Measurements from ENCODE around the gene YIF1A. TPM values are rescaled to one million over a fixed set of nuclear protein-coding genes. Genes with fewer than 3 reads are reported as not detected.
"Not testable (repeated sequence)": the region's sequence is repeated elsewhere in the genome, so short reads cannot be mapped to it uniquely, and the experiment has no call there.

YIF1A gene
- total RNA-seq, 1 experiment from 2014 or later = 81.8 TPM

- peak; percentile 95 for TF ChIP-seq CTCF (conservative IDR thresholded peaks at IDR 0.05)
- TF ChIP-seq EZH2 (IDR thresholded peaks at IDR 0.05; ENCODE audit: low read depth) = no peak
- POLR2A ChIA-PET (ENCODE audit: unreplicated experiment) = interaction anchor here (0.5 to 1.6 kb wide), 14 partner anchors 12 to 783 kb away, joined by 3 to 46 read pairs (median 6); partner anchors contain the start of genes PACS1, RBM4B, RIN1 and SLC29A2
- CTCF ChIA-PET = interaction anchor here (0.5 to 2.9 kb wide), 19 partner anchors 15 to 1189 kb away, joined by 3 to 30 read pairs (median 4); partner anchors contain the start of genes BRMS1, MRPL11, RBM4B and RIN1
- Histone ChIP-seq H3K9me2 (ENCODE audit: insufficient read depth) (no peaks in the 10 kb centered on the region), H3K36me3 (ENCODE audit: low read depth) (no peaks in the 10 kb centered on the region), H3K27ac (peak overlapping the region; percentile 45; the same call in 1 of the 2 replicates), H3K9me3 (ENCODE audit: insufficient read depth, low read depth) (no peaks in the 10 kb centered on the region), H4K20me1 (ENCODE audit: insufficient read depth) (no peaks in the 10 kb centered on the region), H2AFZ (peak overlapping the region; percentile 92), H3K4me3 (peak overlapping the region; percentile 66), H3K4me2 (peak overlapping the region; percentile 75), H3K79me2 (ENCODE audit: low read depth) (no peaks in the 10 kb centered on the region), H3K4me1 (replicated peaks; ENCODE audit: insufficient read depth) (peaks cover 6% of the 10 kb centered on the region), H3F3A (ENCODE audit: insufficient read depth, low read depth) (peaks cover 10% of the 10 kb centered on the region; the same call in 1 of the 2 replicates), H3K27me3 (ENCODE audit: insufficient read depth, low read depth) (peaks cover 18% of the 10 kb centered on the region)
- DNase-seq = peak; percentile 88 to 89
- no TSS peak for BruUV-seq (replicated peaks)
- intact Hi-C loops (cut with micrococcal nuclease; ENCODE audit: unreplicated experiment) = loop anchor here (1.0 to 5.0 kb wide), 5 partner anchors 16 to 119 kb away; partner anchors contain the start of genes RIN1 and SLC29A2
Observed at GRCh38 chr11:66311965-66312548, 23.1 kb upstream of the YIF1A start.

- H3K27ac ChIP-seq = peak overlapping the region; percentile 45; the same call in 1 of the 2 replicates
- no peaks in the 10 kb centered on the region for H4K20me1 ChIP-seq (ENCODE audit: insufficient read depth)
- intact Hi-C loops (cut with micrococcal nuclease; ENCODE audit: unreplicated experiment) = loop anchor here (2.0 to 5.0 kb wide), 2 partner anchors 61 to 119 kb away; partner anchors contain the start of gene SLC29A2
- H3K79me2 ChIP-seq (ENCODE audit: low read depth) = no peaks in the 10 kb centered on the region
- BruUV-seq (replicated peaks) = no TSS peak
- POLR2A ChIA-PET (ENCODE audit: unreplicated experiment) = interaction anchor here (0.5 to 1.6 kb wide), 4 partner anchors 11 to 69 kb away, joined by 4 to 46 read pairs (median 10); partner anchors contain the start of genes RIN1 and YIF1A
- DNase-seq = no peak
- peak overlapping the region; percentile 66 for H3K4me3 ChIP-seq
- H2AFZ ChIP-seq = peak overlapping the region; percentile 92
- TF ChIP-seq EZH2 (IDR thresholded peaks at IDR 0.05; ENCODE audit: low read depth) (no peak), CTCF (conservative IDR thresholded peaks at IDR 0.05) (no peak)
- H3K9me2 ChIP-seq (ENCODE audit: insufficient read depth) = no peaks in the 10 kb centered on the region
- peaks cover 10% of the 10 kb centered on the region; the same call in 1 of the 2 replicates for H3F3A ChIP-seq (ENCODE audit: insufficient read depth, low read depth)
- peaks cover 6% of the 10 kb centered on the region for H3K4me1 ChIP-seq (replicated peaks; ENCODE audit: insufficient read depth)
- no peaks in the 10 kb centered on the region for H3K9me3 ChIP-seq (ENCODE audit: insufficient read depth, low read depth)
- CTCF ChIA-PET = interaction anchor here (0.5 to 2.9 kb wide), 9 partner anchors 17 to 405 kb away, joined by 3 to 30 read pairs (median 5); partner anchors contain the start of genes BRMS1, RIN1 and YIF1A
- H3K27me3 ChIP-seq (ENCODE audit: insufficient read depth, low read depth) = peaks cover 19% of the 10 kb centered on the region
- H3K36me3 ChIP-seq (ENCODE audit: low read depth) = no peaks in the 10 kb centered on the region
- H3K4me2 ChIP-seq = peak overlapping the region; percentile 75
Observed at GRCh38 chr11:66311470-66311964, 22.6 kb upstream of the YIF1A start.

- H3K27ac ChIP-seq; BruUV-seq (replicated peaks); H3K9me3 ChIP-seq (ENCODE audit: insufficient read depth, low read depth); H3K4me3 ChIP-seq; H3K9me2 ChIP-seq (ENCODE audit: insufficient read depth); H3K79me2 ChIP-seq (ENCODE audit: low read depth); DNase-seq; H2AFZ ChIP-seq; H3K4me2 ChIP-seq; H3K4me1 ChIP-seq (replicated peaks; ENCODE audit: insufficient read depth); H4K20me1 ChIP-seq (ENCODE audit: insufficient read depth); H3K36me3 ChIP-seq (ENCODE audit: low read depth): not testable (repeated sequence)
- intact Hi-C loops (cut with micrococcal nuclease; ENCODE audit: unreplicated experiment) = loop anchor here (2.0 to 5.0 kb wide), 2 partner anchors 61 to 120 kb away; partner anchors contain the start of gene SLC29A2
- ChIA-PET CTCF (interaction anchor here (0.5 to 2.9 kb wide), 10 partner anchors 18 to 405 kb away, joined by 3 to 30 read pairs (median 4); partner anchors contain the start of genes BRMS1, RIN1 and YIF1A), POLR2A (ENCODE audit: unreplicated experiment) (interaction anchor here (0.6 kb wide), 2 partner anchors 22 to 70 kb away, joined by 4 to 7 read pairs; partner anchors contain the start of gene YIF1A)
- Histone ChIP-seq H3F3A (ENCODE audit: insufficient read depth, low read depth) (peaks cover 10% of the 10 kb centered on the region; the same call in 1 of the 2 replicates), H3K27me3 (ENCODE audit: insufficient read depth, low read depth) (peaks cover 19% of the 10 kb centered on the region)
Observed at GRCh38 chr11:66310803-66311440, 22.0 kb upstream of the YIF1A start.
